DMS79 treated with DMSO at 0.1 percent for 48 hours (cell line): Measurements from ENCODE around the gene ABCC9.

Experiments
- DNase-seq: peaks from one replicate; lab custom pipeline; 2025; lab: John Stamatoyannopoulos, UW

Gene ABCC9

DNA sequence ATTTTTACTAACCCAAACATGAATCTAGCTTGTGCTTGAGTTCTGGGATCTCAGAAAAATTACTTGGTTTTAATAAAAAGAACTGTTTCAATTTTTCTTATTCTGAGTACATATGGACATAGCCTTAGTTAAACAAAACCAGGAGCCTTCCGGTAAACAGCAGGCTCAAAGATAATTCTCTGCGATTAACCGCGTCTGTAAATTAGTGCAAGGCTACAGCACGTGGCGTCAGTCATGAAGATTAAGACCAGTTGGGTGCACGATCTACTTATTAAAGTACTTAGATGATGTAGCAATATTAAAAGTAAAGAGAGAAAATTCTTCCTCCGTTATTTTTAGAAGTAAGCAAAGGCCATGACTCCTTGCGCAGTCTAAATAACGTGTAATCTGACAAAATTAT, 167.4 kb downstream of the ABCC9 start:
- no peak for DNase-seq

DNA sequence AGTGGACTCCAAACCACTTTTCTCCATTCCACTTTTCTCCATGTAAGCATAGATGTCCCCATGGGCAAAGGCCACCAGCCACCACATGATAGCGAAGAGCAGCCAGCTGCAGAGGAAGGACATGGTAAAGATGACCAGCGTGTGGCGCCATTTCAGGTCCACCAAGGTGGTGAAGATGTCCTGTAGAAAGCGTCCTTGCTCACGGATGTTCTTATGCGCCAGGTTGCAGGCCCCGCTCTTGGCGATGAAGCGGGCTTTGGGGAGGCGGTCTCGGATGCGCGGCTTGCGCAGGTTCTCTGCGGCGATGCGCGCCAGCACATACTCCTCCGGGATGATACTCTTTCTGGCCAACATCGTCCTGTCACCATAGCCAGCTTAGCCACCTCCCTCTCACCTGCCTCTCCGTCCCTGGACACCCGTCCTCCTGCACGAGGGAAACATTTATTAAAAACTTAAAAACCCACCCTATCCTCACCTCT, 167.9 kb downstream of the ABCC9 start:
- DNase-seq, result no peak

DNA sequence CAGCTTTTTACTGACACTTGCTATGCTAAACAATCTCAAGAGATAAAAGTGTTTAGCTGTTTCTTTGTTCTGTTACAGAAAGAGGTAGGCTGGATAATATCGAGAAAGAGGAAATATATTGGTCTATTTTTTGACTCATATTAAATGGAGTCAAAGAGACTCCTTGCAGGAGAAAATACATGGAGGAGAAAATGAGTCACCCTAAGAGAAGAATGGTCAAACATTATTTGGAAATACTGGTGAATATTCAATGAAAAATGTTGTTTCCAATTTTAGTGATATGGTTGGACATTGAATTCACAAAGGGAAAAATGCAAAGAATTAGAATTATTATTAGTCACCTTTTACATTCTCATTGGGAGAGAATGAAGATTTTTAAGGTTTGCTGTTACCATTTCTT, 169.9 kb downstream of the ABCC9 start:
- no peak for DNase-seq

DNA sequence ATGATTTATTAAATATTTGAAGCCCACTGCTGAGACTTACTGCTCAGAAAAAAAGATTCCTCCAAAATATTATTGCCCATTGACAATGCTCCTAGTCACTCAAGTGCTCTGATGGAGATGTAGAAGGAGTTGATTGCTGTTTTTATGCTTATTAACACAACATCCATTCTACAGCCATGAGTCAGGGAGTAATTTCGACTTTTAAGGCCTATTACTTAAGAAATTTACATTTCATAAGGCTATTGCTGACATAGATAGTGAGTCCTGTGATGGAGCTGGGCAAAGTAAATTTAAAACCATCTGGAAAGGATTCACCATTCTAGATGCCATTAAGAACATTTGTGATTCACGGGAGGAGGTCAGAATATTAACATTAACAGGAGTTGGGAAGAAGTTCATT, 171.9 kb downstream of the ABCC9 start:
- DNase-seq, result no peak

DNA sequence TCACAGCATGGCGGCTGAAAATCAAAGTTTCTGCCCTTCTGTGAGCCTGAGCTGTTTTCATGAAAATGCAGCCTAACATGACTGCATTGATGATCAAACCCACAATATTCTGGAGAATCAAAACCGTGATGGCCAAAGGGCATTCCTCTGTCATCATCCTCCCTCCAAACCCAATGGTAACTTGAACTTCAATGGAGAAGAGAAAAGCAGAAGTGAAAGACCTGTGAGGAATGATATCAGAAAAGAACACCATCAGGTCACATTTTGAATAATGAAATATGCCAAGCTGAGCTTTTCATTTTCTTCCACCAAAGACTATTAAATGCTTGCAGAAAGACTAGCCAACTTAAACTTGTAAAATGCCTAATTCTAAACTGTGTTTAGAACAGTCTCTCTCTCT, 174.8 kb downstream of the ABCC9 start:
- no peak for DNase-seq

DNA sequence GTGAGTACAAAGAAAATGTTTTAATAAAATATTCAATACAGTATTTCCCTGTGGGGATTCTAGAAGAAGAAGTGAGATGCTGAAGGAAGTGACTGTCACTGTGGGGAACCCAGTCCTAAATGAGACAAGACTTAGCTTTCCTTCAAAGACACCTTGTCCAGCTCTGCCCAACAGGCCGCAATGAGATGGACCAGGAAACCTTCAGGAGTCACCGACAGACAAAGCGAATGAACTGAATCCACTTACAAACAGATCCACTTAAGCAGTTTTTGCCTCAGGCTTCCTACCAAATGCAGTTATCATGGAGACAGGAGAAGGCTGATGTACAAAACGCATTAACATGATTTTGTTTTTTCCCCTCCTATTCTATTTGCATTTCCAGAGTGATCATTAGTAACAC, 176.3 kb downstream of the ABCC9 start:
- DNase-seq, result no peak

DNA sequence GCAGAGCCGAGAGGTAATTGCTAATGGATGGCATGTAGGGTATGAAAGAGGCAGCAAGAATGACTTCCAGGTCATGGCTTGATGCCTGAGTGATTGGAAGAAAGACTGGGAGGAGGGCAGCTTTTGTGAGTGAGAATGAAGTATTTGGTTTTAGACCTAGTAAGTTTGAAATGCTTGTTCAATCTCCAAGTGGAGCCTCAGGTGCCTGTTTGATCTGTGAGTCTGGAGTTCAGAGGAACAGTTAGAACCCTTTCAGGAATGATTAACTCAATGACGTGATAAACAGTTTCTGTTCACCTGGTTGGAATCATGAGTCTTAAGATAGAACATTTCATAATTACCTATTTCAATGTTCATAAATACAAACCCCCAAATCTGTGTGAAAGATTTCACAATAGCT, 177.2 kb downstream of the ABCC9 start:
- DNase-seq, result no peak

DNA sequence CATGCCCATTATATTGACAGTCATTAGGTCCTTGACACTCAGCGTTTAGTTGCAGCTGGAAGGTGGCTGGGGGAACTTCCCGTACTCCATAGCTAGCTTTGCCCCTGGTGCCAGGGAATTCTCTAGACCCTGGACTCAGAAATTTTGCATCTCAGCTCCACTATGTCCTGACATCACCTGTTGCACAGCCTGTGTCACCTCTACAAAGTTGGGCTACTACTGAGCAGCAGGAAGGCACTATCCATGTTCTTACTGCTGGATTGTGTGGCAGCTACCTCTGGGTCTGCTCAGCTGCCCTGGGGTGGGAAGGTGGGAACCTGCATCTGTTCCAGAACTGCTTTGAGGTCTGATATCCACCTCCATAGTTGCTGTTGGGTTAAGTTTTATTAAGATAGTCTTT, 177.7 kb downstream of the ABCC9 start:
- DNase-seq, result no peak

DNA sequence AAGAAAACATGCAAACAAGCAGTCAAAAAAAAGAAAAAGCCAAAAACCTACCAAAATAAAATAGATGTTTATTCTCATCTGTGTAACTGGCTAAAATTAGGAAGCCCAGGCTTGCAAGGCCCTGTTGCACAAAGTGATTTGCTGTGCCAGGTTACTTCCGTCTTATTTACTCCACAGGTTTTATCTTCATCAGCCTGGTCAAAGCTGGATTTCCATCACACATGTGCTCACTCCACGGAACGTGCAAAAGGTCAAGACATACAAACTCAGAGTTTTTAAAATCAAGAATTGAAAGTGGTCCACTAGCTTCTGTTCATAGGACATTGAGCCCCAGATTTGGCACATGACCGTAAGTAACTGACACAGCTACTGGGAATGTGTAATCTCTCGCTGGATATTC, 181.5 kb downstream of the ABCC9 start:
- no peak for DNase-seq

DNA sequence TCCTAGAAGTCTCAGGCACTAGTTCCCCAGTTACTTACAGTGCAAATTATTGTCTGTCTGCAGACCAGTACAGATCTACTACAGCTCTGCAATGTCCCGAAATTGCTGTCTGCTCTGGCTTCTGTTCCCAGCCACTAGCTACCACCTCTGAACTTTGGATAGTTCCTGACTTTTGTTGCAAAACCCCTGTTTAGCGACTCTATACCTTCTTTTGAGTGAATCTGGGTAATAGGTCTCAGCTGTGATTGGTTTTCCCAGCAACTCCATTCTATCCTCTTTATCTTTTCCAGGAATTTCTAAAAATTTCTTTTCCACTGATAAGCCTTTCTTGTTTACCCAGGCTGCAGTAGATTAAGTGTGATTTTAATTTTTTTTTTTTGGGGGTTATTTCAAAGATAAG, 183.5 kb downstream of the ABCC9 start:
- DNase-seq, result no peak

DNA sequence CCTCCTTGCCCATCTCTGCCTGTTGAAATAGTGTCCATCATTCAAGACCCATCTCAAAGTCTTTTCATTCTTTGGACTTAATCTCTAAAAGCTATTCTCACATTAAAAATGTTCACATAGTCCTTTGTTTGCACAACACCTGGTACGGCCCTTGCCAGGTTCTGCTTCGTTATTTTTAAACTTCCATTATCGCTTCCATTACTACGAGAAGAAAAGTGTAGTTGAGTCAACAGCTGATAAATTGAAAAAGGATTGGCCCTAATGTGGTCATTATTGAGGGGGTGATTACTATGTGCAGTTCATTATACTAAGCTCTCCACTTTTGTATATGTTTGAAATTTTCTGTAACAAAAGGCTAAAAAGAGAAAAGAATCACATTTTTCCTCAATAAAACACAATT, 184.5 kb downstream of the ABCC9 start:
- DNase-seq, result no peak

DNA sequence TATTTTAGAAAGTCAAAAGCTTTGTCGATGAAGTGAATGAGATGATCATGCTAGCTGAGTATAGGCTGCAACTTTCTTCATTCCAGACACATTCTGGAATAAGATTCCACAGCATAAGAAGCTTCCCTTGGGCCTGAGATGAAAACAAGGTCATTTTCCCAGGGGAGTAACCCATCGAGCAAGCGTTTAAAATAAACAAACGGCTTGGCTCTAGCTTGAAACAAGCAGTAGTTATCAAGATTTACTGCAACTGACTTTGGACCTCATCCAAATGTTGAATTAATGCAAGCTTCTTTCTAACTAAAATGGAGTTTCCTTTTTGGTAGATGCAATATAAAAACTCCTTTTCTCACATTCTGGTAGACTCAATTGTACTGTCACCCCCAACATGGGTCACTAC, 189.7 kb downstream of the ABCC9 start:
- DNase-seq, result no peak
